GOT3 (cell line): ENCODE data around the gene ACVR1C.
A peak's percentile ranks its signal among the peaks of the same experiment; 100 is the strongest.

Experiments
- DNase-seq: peaks from one replicate; lab custom pipeline; 2025; ENCODE audit warnings: mixed read lengths; lab: John Stamatoyannopoulos, UW

The ACVR1C gene

GRCh38 chr2:157628477-157629415 lies at the start of gene ACVR1C:
Gene ACVR1C (minus strand): TSS chr2:157628864. CDS start chr2:157628644, 220 bp downstream.
- DNase-seq: no peak

GRCh38 chr2:157677941-157678340 lies 49.3 kb upstream of the ACVR1C start:
- no peak for DNase-seq

DNA sequence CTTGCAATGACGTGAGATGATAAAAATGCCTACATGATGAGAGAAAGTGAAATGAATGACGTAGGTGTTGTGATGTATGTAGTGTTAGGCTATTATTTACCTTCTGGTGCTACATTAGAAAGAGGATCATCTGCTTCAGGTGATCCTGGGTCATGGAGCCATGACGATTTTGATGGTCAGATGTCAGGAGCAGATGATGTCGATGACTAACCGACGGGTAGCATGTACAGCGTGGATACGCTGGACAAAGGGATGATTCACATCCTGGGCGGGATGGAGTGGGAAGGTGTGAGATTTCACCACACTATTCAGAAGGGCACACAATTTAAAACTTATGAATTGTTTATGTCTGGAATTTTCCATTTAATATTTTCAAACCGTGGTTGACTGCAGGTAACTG lies 43.5 kb upstream of the ACVR1C start:
- no peak for DNase-seq

DNA sequence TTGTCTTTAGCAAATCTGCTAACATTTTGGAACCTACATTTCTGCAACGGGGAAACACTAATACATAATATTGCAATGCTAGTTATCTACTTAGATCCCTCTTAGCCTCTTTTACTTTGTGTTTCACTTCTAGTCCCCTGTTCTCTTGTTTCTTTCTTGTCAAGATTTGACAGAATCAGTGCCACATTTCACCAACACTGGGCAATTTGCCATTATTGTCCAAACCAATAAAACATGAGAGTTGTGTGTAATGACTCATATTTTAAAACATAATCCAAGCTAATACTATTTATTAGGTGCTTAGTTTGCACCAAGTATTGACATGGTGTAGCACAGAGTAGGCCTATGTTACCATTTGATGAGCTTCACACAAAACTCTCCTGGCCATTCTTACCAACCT lies 33.7 kb upstream of the ACVR1C start:
- no peak for DNase-seq

DNA sequence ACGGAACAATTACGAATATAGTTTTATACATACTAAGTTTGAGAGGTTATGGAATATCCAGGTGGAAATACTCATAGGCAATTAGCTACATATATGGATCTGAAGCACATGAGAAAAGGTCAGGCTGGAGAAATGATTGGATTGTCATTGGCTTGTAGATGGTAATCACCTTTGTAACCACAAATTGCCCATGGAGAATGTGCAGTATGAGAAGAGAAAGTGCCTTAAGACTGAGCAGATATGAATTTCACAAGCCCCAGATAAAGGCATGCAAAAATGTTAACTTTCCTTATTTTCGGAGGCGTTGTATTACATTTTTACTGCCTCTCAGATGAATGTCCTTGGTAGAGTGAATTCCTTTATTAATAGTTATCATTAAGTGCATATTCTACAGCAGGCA lies 33.1 kb upstream of the ACVR1C start:
- no peak for DNase-seq

DNA sequence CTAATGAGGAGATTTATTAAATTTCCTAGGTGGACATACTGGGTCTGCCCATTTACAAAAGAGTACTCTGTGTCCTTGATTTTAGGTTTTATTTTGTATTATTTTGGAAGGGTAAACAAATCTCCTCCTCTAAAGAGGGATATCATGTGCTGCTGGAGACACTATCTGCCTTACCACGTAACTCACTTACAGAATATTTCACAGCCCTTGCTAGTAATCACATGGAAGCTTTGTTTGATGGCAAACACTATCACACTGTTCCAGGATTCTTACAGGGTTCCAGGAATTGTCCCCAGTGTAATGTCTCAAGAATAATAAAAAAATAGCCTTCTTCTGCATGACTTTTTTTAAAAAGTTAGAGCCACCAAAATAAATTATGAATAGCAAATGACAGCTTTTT lies 29.2 kb upstream of the ACVR1C start:
- DNase-seq: no peak

DNA sequence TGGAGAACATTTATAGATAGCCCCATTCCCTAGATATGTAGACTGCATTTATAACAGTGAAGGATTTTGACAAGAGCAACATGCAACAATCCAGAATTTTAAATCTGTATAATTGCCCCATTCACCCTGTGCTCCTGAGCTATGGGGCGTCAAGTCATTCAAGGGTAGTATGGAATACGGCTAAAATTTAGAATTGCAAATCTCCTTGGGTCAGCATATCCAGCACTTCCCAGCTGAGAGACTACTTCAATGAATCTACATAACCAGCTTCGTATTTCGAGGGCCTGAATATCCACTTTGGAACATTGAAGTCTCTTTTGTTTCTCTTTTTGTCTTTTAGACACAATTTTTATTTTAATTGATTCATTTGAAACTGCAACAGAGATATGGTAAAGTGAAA lies 28.4 kb upstream of the ACVR1C start:
- no peak for DNase-seq

GRCh38 chr2:157644776-157645175 lies 16.1 kb upstream of the ACVR1C start:
- DNase-seq: no peak

DNA sequence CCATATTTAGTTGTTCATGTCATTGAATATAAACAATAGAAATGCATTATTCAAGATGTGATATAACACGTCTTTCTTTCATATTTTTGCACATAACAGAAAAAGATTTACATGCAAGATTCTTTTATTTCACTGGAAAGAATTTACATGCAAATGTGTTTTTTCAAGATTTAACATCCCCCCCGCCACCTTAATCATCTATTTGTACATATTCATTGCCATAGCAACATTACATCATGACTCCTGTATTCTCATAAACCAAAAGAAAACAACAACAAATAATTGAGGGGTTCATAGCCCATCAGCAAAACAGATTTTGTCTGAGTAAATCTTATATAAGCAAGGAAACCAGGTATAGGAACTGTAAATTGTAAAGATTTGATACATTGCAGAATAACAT lies 3.2 kb upstream of the ACVR1C start:
- no peak for DNase-seq

DNA sequence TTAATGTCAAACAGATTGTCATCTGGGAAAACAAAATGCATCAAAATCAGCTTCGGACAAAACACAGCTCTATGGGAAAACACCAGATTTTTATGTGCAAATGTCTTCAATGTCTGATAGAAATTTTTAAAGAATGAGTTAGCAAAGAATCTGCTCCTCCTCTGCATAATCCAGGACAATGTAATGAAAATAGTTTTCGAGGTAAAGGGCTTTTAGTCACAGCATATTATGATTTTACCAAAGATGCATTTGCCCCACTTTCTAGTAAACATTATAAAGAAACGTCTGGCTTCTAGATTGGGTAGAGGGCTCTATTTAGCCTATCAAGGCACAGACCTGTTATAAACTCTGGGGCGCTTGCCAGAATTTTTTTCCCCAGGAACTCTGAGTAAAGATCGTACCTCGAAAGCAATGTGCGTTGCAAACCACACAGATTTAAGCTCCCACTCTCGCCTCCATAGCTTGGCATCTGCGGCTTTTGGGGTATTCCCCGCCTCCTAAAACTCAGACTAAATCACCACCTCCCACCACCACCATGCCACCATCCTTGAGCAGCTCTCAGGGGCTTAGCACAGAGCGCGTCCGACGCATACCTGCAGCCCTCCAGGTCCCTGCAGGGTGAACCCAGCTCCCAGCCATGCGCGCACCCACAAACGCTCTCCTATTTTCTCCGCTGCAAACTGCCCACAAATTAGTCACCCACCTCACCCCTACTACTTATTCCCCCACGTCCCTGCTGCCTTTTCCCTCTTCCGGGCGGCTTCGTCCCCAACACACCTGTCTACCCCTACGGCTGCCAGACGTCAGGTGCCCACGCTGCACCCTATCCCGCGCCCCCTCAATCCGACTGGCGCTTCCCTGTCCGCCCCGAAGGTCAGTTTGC lies 829 bp downstream of the ACVR1C start:
- DNase-seq: no peak

DNA sequence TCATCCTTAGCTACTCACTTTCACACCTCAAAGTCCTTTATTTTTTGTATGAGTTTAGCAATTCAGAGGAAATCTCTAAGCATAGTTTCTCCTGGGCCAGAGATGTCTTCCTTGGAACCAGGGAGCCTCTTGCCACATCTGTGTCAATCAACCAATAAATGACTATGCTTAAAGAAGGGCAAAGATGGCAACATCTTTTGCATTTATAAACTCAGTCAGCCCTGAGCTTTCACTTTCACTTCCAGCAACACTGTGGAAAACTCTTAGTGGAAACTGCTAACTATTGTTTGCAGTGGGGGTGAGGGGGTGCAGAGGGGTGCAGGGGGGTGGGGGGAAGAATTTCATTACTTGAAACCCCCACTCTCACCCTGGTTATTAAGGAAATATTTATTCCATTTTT lies 3.4 kb downstream of the ACVR1C start:
- no peak for DNase-seq

- no peak for DNase-seq
Measured at GRCh38 chr2:157620956-157621355, 7.7 kb downstream of the ACVR1C start.

DNA sequence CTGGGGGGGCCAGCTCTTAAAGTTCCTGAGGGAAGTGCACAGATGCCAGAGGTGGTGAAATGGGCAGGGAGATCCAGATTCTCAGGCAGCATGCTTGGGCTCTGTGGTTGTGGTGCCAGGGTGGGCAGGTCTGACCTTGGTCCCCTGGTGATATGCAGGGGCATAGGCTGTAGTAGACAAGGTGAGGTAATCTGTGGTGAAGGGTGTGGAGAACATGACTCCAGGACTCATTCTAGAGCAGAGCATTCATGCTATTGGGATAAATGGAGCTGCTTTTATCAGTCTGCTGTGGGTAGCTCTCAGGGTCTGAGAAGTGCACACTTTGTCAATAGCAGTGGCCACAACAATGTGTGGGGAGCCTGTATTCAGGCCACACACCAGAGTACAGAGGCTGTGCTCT lies 16.9 kb downstream of the ACVR1C start:
- DNase-seq: no peak

GRCh38 chr2:157611110-157611509 lies 17.6 kb downstream of the ACVR1C start:
- no peak for DNase-seq

DNA sequence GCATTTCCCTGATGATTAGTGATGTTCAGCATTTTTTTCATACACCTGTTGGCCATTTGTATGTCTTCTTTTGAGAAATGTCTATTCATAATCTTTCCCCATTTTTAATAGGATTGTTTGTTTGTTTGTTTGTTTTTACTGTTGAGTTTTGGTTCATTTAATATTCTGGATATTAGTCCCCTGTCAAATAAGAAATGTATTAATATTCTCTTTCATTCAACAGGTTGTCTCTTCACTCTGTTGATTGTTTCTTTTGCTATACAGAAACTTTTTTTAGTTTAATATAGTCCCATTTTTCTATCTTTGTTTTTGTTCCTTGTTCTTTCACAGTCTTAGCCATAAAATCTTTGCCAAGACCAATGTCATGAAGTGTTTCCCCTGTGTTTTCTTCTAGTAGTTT lies 22.1 kb downstream of the ACVR1C start:
- no peak for DNase-seq

DNA sequence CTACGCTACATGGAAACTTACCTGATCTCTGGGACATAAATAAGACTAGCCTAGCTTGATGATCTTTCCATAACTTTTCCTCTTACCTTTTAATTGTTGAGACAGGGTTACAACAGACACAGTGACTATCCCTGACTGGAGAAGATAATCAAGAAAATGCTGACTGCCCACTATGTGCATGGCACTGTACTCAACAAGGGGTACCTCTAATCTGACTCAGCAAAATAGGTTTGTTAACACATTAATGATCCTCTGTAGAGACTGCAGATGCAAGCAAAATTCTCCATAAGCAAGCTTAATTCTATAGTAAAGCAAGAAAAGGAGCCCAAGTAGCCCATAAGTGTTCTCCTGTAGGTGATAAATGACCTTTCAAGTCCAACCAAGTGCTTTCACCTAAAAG lies 25.5 kb downstream of the ACVR1C start:
- DNase-seq: no peak

DNA sequence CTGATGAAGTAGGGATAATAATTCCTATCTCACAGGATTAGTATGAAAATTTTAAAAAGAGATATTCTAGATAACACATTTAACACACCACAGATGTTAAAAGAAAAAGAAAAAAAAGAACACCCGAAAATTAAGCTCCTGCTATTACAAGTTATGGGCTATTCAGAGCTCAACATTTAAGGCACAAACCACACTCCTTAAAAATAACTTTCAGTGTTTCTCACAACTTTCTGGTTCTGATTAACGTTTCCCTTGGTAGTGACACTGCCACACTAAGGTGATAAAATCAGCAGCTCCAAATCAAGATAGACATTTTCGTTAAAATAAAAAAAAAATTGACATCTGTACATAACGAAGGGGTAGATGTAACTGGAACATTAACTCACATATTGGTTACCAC lies 26.9 kb downstream of the ACVR1C start:
- no peak for DNase-seq

GRCh38 chr2:157596992-157597681 lies 31.5 kb downstream of the ACVR1C start:
- DNase-seq: peak; percentile 2

- no peak for DNase-seq
Measured at GRCh38 chr2:157593411-157593810, 35.3 kb downstream of the ACVR1C start.

DNA sequence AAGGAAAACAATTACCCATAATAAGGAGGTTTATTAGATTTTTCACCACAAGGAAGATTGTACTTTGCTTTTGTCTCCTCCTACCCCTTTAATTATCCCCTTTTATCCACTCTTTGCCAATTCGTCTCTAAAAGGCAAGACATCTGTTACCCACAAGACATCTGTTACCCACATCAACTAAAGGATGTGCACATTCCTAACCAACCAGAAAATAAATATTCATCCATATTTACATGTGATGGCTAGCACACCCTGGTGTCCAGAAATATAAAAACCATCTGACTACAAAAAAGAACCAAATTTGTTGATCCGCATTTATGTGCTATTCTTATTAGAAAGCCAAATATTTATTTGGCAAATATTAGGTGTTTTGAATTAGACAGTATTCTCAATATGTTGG lies 35.7 kb downstream of the ACVR1C start:
- no peak for DNase-seq

DNA sequence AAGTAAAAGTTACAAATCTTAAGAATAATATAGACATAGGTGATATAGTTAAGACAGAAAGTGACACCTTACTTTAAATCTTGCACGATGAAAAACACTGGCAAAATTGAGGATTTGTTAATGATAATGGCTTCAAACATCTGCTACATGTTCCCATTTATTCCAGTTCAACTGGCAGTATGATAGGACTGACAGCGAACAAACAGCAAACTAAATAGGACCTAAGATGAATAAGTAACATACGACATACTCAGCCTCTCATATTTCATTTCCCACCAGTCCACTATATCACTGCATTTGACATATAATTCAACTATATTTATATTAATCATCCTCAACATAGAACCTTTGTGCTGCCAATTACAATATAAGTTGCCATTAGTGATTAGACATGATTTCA lies 36.3 kb downstream of the ACVR1C start:
- no peak for DNase-seq

DNA sequence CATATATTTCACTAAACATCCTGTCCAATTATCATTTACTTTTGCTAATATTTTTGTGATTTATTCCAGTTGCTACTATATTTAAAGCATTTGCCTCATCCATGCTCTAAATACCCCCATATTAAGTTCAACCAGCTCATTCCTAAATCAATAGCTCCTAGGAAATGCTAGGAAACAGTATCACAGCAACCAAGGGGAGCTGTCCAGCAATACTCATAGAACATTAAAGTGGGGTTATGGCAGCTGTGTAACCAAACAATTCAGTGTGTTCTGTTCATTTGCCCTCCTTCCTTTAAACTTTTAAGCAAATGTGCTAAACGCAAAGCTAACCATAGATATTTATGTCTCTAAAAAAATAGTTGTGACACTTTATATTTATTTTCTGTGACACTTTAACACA lies 41.1 kb downstream of the ACVR1C start:
- DNase-seq: no peak
